HEK293 (cell line): ENCODE measurements around the gene SEMA6A.

Experiments
- CTCF ChIA-PET: fragments of 350-600 bp; formaldehyde crosslinking; extraction: SDS; loops from one replicate; lab custom pipeline; 2021; ENCODE audit warnings: antibody characterized with exemption; lab: Yijun Ruan, JAX
- POLR2A ChIA-PET: fragments of 300-600 bp; formaldehyde crosslinking; extraction: SDS; loops from one replicate; lab custom pipeline; 2020; ENCODE audit warnings: antibody characterized with exemption, inconsistent platforms; lab: Yijun Ruan, JAX
- H3K27ac ChIP-seq: fragments of 200-500 bp; sonication (Bioruptor generic); 2 replicates; pipeline ENCODE4 v1.5.1; 2014; ENCODE audit warnings: low read depth, low read length, control low read depth, inconsistent platforms; ENCODE audit errors: extremely low read depth
- H3K36me3 ChIP-seq, 2 experiments: fragments of 200-500 bp in 1 of 2; sonication (Bioruptor generic) in 1 of 2; 1 replicate in 1 of 2; 2 replicates in 1 of 2; pipeline ENCODE4 v1.5.1; 2014 to 2017; ENCODE audit warnings: inconsistent platforms in 2 of 2, low read length in 2 of 2; ENCODE audit not compliant: control insufficient read depth in 2 of 2, insufficient read depth in 1 of 2
- H3K4me1 ChIP-seq: fragments of 200-500 bp; sonication (Bioruptor generic); 2 replicates; pipeline ENCODE4 v1.5.1; 2014; ENCODE audit warnings: mild to moderate bottlenecking, low read length, inconsistent platforms; ENCODE audit not compliant: control insufficient read depth, insufficient read depth
- H3K4me3 ChIP-seq: 2 replicates; pipeline ENCODE4 v1.5.1; 2011; ENCODE audit warnings: low read depth, mild to moderate bottlenecking, control low read depth, low read length, moderate library complexity
- H3K9me3 ChIP-seq: fragments of 200-500 bp; sonication (Bioruptor generic); 2 replicates; pipeline ENCODE4 v1.5.1; 2014; ENCODE audit warnings: low read depth, low read length, inconsistent platforms; ENCODE audit not compliant: control insufficient read depth, insufficient read depth
- ELK4 ChIP-seq: IDR thresholded peaks from 2 replicates; pipeline ENCODE4 v1.6.1; 2011; ENCODE audit warnings: mild to moderate bottlenecking, low read depth, low read length, borderline replicate concordance
- HOXA7 ChIP-seq: sonication (generic); formaldehyde crosslinking; IDR thresholded peaks from 2 replicates; pipeline ENCODE4 v1.8.1; 2022; ENCODE audit warnings: missing genetic modification reagents, borderline replicate concordance
- KLF17 ChIP-seq: fragments of 450-650 bp; formaldehyde crosslinking; IDR thresholded peaks from 2 replicates; pipeline ENCODE4 v1.5.1; 2016; ENCODE audit warnings: missing biosample characterization, missing genetic modification characterization
- KLF7 ChIP-seq: fragments of 450-650 bp; formaldehyde crosslinking; IDR thresholded peaks from 2 replicates; pipeline ENCODE4 v1.5.1; 2016; ENCODE audit warnings: missing biosample characterization, missing genetic modification characterization, borderline replicate concordance
- KLF9 ChIP-seq: fragments of 450-650 bp; formaldehyde crosslinking; IDR thresholded peaks from 2 replicates; pipeline ENCODE4 v1.5.1; 2016; ENCODE audit warnings: missing biosample characterization, missing genetic modification characterization, low read depth
- ZBTB17 ChIP-seq: fragments of 450-650 bp; formaldehyde crosslinking; IDR thresholded peaks from 2 replicates; pipeline ENCODE4 v1.5.1; 2016; ENCODE audit warnings: missing biosample characterization, missing genetic modification characterization
- ZFP37 ChIP-seq: fragments of 450-650 bp; formaldehyde crosslinking; IDR thresholded peaks from 2 replicates; pipeline ENCODE4 v1.5.1; 2016; ENCODE audit warnings: missing biosample characterization, missing genetic modification characterization
- ZNF138 ChIP-seq: fragments of 450-650 bp; formaldehyde crosslinking; IDR thresholded peaks from 2 replicates; pipeline ENCODE4 v1.5.1; 2016; ENCODE audit warnings: missing biosample characterization, missing genetic modification characterization, borderline replicate concordance
- ZNF16 ChIP-seq: fragments of 450-650 bp; formaldehyde crosslinking; IDR thresholded peaks from 2 replicates; pipeline ENCODE4 v1.5.1; 2016; ENCODE audit warnings: low read depth, missing biosample characterization, missing genetic modification characterization
- ZNF2 ChIP-seq: fragments of 450-650 bp; formaldehyde crosslinking; IDR thresholded peaks from 2 replicates; pipeline ENCODE4 v1.5.1; 2016; ENCODE audit warnings: missing biosample characterization, missing genetic modification characterization
- ZNF24 ChIP-seq: fragments of 450-650 bp; formaldehyde crosslinking; IDR thresholded peaks from 2 replicates; pipeline ENCODE4 v1.5.1; 2016; ENCODE audit warnings: missing biosample characterization, missing genetic modification characterization
- ZNF26 ChIP-seq: fragments of 450-650 bp; formaldehyde crosslinking; IDR thresholded peaks from 2 replicates; pipeline ENCODE4 v1.5.1; 2016; ENCODE audit warnings: missing biosample characterization, missing genetic modification characterization
- ZNF302 ChIP-seq: fragments of 450-650 bp; formaldehyde crosslinking; IDR thresholded peaks from 2 replicates; pipeline ENCODE4 v1.5.1; 2016; ENCODE audit warnings: missing biosample characterization, missing genetic modification characterization, low read depth
- ZNF391 ChIP-seq: fragments of 450-650 bp; formaldehyde crosslinking; IDR thresholded peaks from 2 replicates; pipeline ENCODE4 v1.5.1; 2016; ENCODE audit warnings: low read depth, missing biosample characterization, missing genetic modification characterization, borderline replicate concordance
- ZNF394 ChIP-seq: fragments of 450-650 bp; formaldehyde crosslinking; IDR thresholded peaks from 2 replicates; pipeline ENCODE4 v1.5.1; 2016; ENCODE audit warnings: missing biosample characterization, missing genetic modification characterization, mild to moderate bottlenecking, moderate library complexity, borderline replicate concordance
- ZNF416 ChIP-seq: fragments of 450-650 bp; formaldehyde crosslinking; IDR thresholded peaks from 2 replicates; pipeline ENCODE4 v1.5.1; 2016; ENCODE audit warnings: missing biosample characterization, missing genetic modification characterization
- ZNF521 ChIP-seq: fragments of 450-650 bp; formaldehyde crosslinking; IDR thresholded peaks from 2 replicates; pipeline ENCODE4 v1.5.1; 2017; ENCODE audit warnings: missing biosample characterization, mild to moderate bottlenecking, missing genetic modification characterization
- ZNF530 ChIP-seq: fragments of 450-650 bp; formaldehyde crosslinking; IDR thresholded peaks from 2 replicates; pipeline ENCODE4 v1.5.1; 2016; ENCODE audit warnings: low read depth, missing biosample characterization, missing genetic modification characterization
- ZNF692 ChIP-seq: fragments of 450-650 bp; formaldehyde crosslinking; IDR thresholded peaks from 2 replicates; pipeline ENCODE4 v1.5.1; 2016; ENCODE audit warnings: missing biosample characterization, missing genetic modification characterization
- ZNF768 ChIP-seq: fragments of 450-650 bp; formaldehyde crosslinking; IDR thresholded peaks from 2 replicates; pipeline ENCODE4 v1.5.1; 2018; ENCODE audit warnings: missing biosample characterization, mild to moderate bottlenecking, missing genetic modification characterization
- ZNF777 ChIP-seq: fragments of 450-650 bp; formaldehyde crosslinking; IDR thresholded peaks from 2 replicates; pipeline ENCODE4 v1.5.1; 2017; ENCODE audit warnings: missing biosample characterization, missing genetic modification characterization, borderline replicate concordance
- ZNF830 ChIP-seq: fragments of 450-650 bp; IDR thresholded peaks from 2 replicates; pipeline ENCODE4 v1.5.0; 2018; ENCODE audit warnings: missing biosample characterization, missing genetic modification characterization, low read depth, mild to moderate bottlenecking, moderate library complexity
- ZNF837 ChIP-seq: fragments of 450-650 bp; formaldehyde crosslinking; IDR thresholded peaks from 2 replicates; pipeline ENCODE4 v1.5.1; 2016; ENCODE audit warnings: missing biosample characterization, missing genetic modification characterization
- ZSCAN16 ChIP-seq: fragments of 450-650 bp; formaldehyde crosslinking; IDR thresholded peaks from 2 replicates; pipeline ENCODE4 v1.5.1; 2016; ENCODE audit warnings: missing biosample characterization, missing genetic modification characterization
- ZSCAN23 ChIP-seq: fragments of 450-650 bp; formaldehyde crosslinking; IDR thresholded peaks from 2 replicates; pipeline ENCODE4 v1.5.1; 2016; ENCODE audit warnings: missing biosample characterization, missing genetic modification characterization

SEMA6A gene

GRCh38 chr5:116464144-116464708 lies 110.4 kb downstream of the SEMA6A start:
- POLR2A ChIA-PET = no interaction called here
- no peak overlapping the region for H3K27ac ChIP-seq
- no peaks in the 10 kb centered on the region for H3K9me3 ChIP-seq
- no peaks in the 10 kb centered on the region for H3K4me1 ChIP-seq
- H3K4me3 ChIP-seq = no peak overlapping the region
- H3K36me3 ChIP-seq = peaks cover 0 to 54% of the 10 kb centered on the region in 2 experiments; a peak in 1 of 3 replicates
- no peak for TF ChIP-seq ZFP37
- no peak for TF ChIP-seq KLF17
- TF ChIP-seq ZNF26 (tag by site-specific recombination) = no peak
- TF ChIP-seq, all 188 proteins: peak for 0
- CTCF ChIA-PET = interaction anchor here (0.7 kb wide), 1 partner anchor 97 kb away, joined by 3 read pairs; no protein-coding TSS in a partner anchor

GRCh38 chr5:116462500-116462899 lies 112.1 kb downstream of the SEMA6A start:
- no peaks in the 10 kb centered on the region for H3K4me1 ChIP-seq
- ChIA-PET CTCF (no interaction called here), POLR2A (no interaction called here)
- H3K9me3 ChIP-seq = no peaks in the 10 kb centered on the region
- H3K4me3 ChIP-seq = no peak overlapping the region
- TF ChIP-seq ZSCAN16 (tag by site-specific recombination) (no peak), KLF7 (tag by site-specific recombination) (no peak), ZNF837 (no peak), HOXA7 (CRISPR knock-in tag) (no peak), ZNF302 (tag by site-specific recombination) (no peak), ZNF830 (tag by site-specific recombination) (no peak), ZNF530 (no peak), ZNF24 (tag by site-specific recombination) (no peak)
- no peak overlapping the region for H3K27ac ChIP-seq
- peaks cover 0 to 46% of the 10 kb centered on the region in 2 experiments; a peak in 1 of 3 replicates for H3K36me3 ChIP-seq

- Histone ChIP-seq H3K27ac (no peak overlapping the region), H3K4me1 (peaks cover 8% of the 10 kb centered on the region), H3K9me3 (no peaks in the 10 kb centered on the region), H3K36me3 (peaks cover 0 to 35% of the 10 kb centered on the region in 2 experiments; a peak in 1 of 3 replicates), H3K4me3 (no peak overlapping the region)
- TF ChIP-seq ZSCAN23 (no peak), ZNF391 (tag by site-specific recombination) (no peak), ZNF394 (tag by site-specific recombination) (no peak), ZNF777 (tag by site-specific recombination) (no peak), ZNF2 (no peak), ZNF16 (tag by site-specific recombination) (no peak)
- CTCF ChIA-PET = no interaction called here
- POLR2A ChIA-PET = no interaction called here
Observed at GRCh38 chr5:116459301-116459700, 115.3 kb downstream of the SEMA6A start.

- CTCF ChIA-PET = interaction anchor here (0.6 kb wide), 1 partner anchor 997 kb away, joined by 3 read pairs; no protein-coding TSS in a partner anchor
- POLR2A ChIA-PET = interaction anchor here (1.1 kb wide), 1 partner anchor 9 kb away, joined by 4 read pairs; no protein-coding TSS in a partner anchor
- H3K36me3 ChIP-seq = peaks cover 0 to 28% of the 10 kb centered on the region in 2 experiments; a peak in 1 of 3 replicates
- TF ChIP-seq ZNF692 (tag by site-specific recombination) (no peak), ZNF521 (tag by site-specific recombination) (no peak), ZNF138 (tag by site-specific recombination) (no peak), ZBTB17 (tag by site-specific recombination) (no peak), ELK4 (no peak), KLF9 (tag by site-specific recombination) (no peak), ZNF837 (no peak), ZNF416 (tag by site-specific recombination) (no peak), ZNF768 (tag by site-specific recombination) (no peak)
Observed at GRCh38 chr5:116457062-116457461, 117.6 kb downstream of the SEMA6A start.

More at GRCh38 chr5:116457062-116457461, 117.6 kb downstream of the SEMA6A start:
- Histone ChIP-seq H3K9me3 (no peaks in the 10 kb centered on the region), H3K4me1 (peaks cover 23% of the 10 kb centered on the region), H3K4me3 (no peak overlapping the region), H3K27ac (no peak overlapping the region)
